Ammon's horn (tissue), 1 donor: ENCODE data around the gene CST7.
A peak's percentile ranks its signal among the peaks of the same experiment; 100 is the strongest.

Experiments
- DNase-seq: peaks from one replicate; pipeline ENCODE4 v3.0.0-alpha.2; 2016; ENCODE audit warnings: low spot score

The CST7 gene

DNA sequence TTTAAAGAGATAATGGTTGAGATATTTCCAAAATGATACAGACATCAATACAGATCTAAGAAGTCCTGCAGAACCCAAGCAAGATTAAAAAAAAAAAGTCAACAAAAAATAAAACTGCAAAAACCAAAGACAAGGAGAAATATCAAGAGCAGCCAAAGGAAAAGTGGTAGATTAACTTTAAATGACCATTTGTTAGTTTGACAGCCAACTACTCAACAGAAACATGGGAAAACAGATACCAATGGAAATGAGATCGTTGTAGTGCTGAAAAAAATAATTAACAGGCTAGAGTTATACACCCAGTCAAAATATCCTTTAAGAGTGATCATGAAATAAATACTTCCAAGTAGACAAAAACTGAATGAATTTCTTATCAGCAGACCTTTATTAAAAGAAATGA is 53.9 kb downstream of the CST7 start:
- DNase-seq, result no peak

DNA sequence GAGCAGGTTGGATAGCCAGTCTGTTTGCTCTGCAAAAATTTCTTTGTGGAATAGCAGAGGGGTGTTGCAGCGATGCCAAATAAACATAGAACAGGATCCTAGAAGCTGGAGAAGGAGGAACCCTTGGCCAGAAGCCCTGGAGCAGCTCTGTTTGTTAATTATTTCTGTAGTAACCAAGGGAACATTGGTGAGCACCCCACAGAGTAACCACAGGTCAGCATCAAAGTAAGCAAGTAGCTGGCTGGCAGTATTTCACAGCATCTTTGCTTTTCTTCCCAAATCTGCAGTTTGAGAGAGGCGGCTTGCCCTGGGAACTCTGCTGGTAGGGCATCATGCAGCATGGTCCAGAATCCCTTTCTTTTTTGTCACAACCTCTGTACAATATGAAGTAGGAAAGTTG is 56.2 kb downstream of the CST7 start:
- peak; percentile 67 for DNase-seq

DNA sequence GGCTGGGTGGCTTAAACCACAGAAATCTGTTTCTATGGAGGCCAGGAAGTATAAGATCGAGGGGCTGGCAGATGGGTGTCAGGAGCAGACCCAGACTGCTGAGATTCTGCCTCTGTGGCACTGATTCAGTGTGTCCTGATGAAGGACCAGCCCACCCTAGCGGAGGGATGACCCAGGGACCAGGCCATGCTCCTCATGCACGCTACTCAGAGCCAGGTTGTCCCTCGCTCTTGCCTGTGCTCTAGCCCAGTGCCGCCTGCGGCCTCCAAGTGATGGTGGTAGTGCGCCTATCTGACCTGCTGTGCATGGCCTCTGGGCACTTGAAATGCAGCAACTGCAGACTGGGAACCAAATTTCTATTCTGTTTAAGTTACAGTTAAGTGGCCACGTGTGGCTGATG is 56.6 kb downstream of the CST7 start:
- no peak for DNase-seq

DNA sequence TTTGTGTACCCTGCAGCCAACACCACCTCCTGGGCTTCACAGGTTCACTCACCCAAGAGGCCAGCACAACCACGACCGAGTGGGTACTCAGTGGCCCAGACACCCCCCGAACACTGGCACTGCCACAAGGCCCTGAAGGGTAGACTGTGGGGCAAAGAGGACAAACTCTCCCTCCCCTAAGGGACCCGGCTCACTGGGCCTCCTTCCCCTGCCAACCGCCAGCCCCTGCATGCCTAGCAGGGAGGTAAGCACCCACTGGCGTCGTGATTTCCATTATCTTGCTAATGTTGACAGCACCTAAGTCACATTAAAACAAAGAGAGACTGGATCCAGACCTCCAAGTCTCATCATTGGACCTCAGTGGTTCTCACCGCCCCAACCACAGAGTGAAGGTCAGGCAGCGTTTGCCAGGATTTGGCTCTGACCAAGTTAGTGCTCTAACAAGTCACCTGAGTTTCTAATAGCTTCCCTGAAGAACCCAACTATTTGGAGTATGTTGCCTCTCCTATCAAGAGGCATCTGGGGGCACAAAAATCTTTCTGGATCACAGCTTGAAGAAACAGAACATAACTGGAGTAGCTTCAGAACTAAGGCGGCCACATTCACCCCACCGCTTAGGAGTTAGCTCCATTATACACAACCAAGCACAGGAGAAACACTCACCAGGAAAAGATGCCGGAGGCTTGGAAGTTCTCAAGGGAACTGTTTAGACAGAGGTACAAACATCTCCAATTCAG is 57.5 kb downstream of the CST7 start:
- DNase-seq, result no peak

DNA sequence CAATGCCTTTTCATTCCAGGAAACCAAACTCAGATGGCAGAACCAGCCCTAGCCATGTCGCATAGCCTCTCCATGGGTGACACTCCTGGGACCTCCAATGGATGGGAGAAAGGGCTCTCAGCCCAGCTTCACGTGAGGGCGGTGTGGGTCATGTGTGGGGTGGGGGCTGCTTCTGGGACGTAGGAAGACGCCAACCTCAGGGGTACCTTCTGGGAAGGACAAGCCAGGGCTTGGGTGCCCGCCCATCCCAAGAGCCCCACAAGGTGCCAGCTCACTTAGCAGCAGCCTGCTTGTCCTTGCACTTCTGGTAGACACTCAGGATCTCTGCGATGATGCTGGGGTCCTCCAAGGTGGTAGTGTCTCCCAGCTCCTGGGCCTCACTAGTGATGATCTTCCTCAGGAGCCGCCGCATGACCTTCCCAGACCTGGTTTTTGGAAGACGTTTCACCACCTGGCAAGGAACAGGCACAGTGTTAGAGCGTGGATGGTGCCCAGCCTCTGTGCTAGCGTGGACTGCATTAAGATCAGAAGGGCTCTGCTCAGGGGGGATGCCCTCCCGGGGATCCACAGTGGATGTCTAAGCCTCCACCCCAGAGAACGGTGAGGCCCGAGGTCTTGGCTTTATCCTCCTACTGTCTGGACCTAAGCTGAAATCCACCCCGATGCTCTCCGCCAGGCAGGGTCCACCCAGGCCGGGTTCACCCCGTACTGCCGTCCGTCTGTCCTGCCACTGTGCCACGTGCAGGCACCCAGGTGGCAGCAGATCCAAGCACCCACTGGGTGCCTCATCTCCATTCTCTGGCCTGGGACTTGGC is 58.6 kb downstream of the CST7 start:
- DNase-seq, result no peak

DNA sequence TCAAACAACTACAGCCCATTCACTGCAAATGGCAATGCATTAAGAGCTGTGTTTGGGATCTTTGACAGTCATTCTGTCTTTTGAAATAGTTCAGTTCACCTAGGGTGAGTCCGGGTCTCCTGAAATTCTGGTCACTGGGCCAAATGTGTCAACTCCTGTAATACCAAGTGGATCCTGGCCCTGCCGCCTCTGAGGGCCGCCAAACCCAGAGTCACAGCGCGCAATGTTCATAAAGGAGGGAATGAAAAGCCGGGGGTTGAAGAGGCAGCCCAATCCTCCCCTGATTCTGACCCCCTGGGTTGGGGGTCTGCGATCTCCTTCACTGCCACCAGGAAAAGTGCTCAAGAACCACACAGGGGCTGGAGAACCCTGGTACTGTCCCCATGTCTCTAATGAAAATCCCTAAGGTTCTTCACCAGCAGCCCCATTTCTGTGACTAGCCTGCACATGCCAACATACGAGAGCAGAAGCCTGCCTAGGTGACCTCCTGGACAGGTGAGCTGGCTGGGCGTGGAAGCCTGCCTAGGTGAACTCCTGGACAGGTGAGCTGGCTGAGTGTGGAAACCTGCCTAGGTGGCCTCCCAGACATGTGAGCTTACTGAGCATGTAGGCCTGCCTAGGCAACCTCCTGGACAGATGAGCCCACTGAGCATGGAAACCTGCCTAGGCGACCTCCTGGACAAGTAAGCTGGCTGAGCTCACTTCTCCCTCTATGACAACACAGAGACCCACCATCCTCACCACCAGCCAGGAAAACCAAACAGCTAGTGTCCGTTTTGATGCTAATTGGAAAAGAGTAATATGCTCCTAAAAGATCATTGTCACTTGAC is 59.5 kb downstream of the CST7 start:
- DNase-seq, result no peak
